Caco-2 (cell line): Measurements from ENCODE around the gene IL34. TPM values are rescaled to one million over a fixed set of nuclear protein-coding genes. Genes with fewer than 3 reads are reported as not detected.
A peak's percentile ranks its signal among the peaks of the same experiment; 100 is the strongest.

ENCODE experiments used
- BruUV-seq: library from RNA; stranded (reverse); fragments of 400-500 nt; replicated peaks from 2 replicates; lab custom pipeline; 2021; lab: Mats Ljungman, UMichigan
- CTCF ChIA-PET: fragments of 300-600 bp; sonication (Branson Sonifier 250); formaldehyde crosslinking; loops from one replicate; lab custom pipeline; 2022; ENCODE audit warnings: antibody characterized with exemption; lab: Charles Lee
- POLR2A ChIA-PET: fragments of 300-600 bp; sonication (Branson Sonifier 250); formaldehyde crosslinking; loops from one replicate; lab custom pipeline; 2022; ENCODE audit warnings: antibody characterized with exemption; lab: Charles Lee
- DNase-seq, 2 experiments: peaks; one replicate each; pipeline versions ENCODE4 v3.0.0 to v3.0.0-alpha.2; 2020 to 2022
- H3K27me3 ChIP-seq: replicated peaks from 2 replicates; pipeline ENCODE4 v1.6.0; 2011; ENCODE audit warnings: low read length; ENCODE audit not compliant: control insufficient read depth, insufficient read depth
- H3K36me3 ChIP-seq: 2 replicates; pipeline ENCODE4 v1.5.1; 2011; ENCODE audit warnings: low read length; ENCODE audit not compliant: control insufficient read depth, insufficient read depth
- H3K4me1 ChIP-seq: fragments of 250-450 bp; sonication (Bioruptor Pico); 2 replicates; pipeline ENCODE4 v1.5.1; 2020; ENCODE audit warnings: mild to moderate bottlenecking
- H3K4me3 ChIP-seq: 2 replicates; pipeline ENCODE4 v1.5.1; 2011; ENCODE audit warnings: low read depth, mild to moderate bottlenecking, control low read depth, low read length
- H3K9me3 ChIP-seq: fragments of 250-450 bp; sonication (Bioruptor Pico); 2 replicates; pipeline ENCODE4 v1.5.1; 2020; ENCODE audit warnings: mild to moderate bottlenecking, moderate library complexity
- H3K27ac Mint-ChIP-seq: one replicate; pipeline ENCODE4 v1.8.0; 2022; ENCODE audit warnings: mixed read lengths; ENCODE audit not compliant: unreplicated experiment
- H3K27me3 Mint-ChIP-seq: one replicate; pipeline ENCODE4 v1.8.0; 2022; ENCODE audit warnings: mixed read lengths; ENCODE audit not compliant: insufficient read depth, unreplicated experiment
- H3K36me3 Mint-ChIP-seq: one replicate; pipeline ENCODE4 v1.8.0; 2022; ENCODE audit warnings: mild to moderate bottlenecking, mixed read lengths; ENCODE audit not compliant: insufficient read depth, unreplicated experiment
- H3K4me1 Mint-ChIP-seq: one replicate; pipeline ENCODE4 v1.8.0; 2022; ENCODE audit warnings: low read depth, mixed read lengths; ENCODE audit not compliant: unreplicated experiment
- H3K4me3 Mint-ChIP-seq: one replicate; pipeline ENCODE4 v1.8.0; 2022; ENCODE audit warnings: mild to moderate bottlenecking, moderate library complexity, mixed read lengths; ENCODE audit not compliant: unreplicated experiment
- H3K9me3 Mint-ChIP-seq: one replicate; pipeline ENCODE4 v1.8.0; 2022; ENCODE audit warnings: mixed read lengths; ENCODE audit not compliant: unreplicated experiment
- intact Hi-C: fragments of 100-400 bp; cut with micrococcal nuclease; formaldehyde crosslinking; loops from one replicate; pipeline ENCODE4 v1.10.0; 2022; ENCODE audit not compliant: unreplicated experiment
- total RNA-seq: library from RNA; stranded (reverse); gene quantifications from 2 replicates; pipeline ENCODE4 v1.2.3, GENCODE V29; 2022
- TF ChIP-seq, protein P1 (sequence below), 2 experiments: fragments of 200-600 bp in 1 of 2; IDR thresholded peaks; 1 replicate in 1 of 2; 2 replicates in 1 of 2; pipeline versions ENCODE4 v1.5.1 to v1.8.0; 2011 to 2022; ENCODE audit warnings: antibody characterized with exemption in 1 of 2, control low read depth in 1 of 2, inconsistent platforms in 1 of 2, low read depth in 1 of 2, low read length in 1 of 2, mild to moderate bottlenecking in 1 of 2, moderate library complexity in 1 of 2; ENCODE audit not compliant: insufficient read depth in 1 of 2, severe bottlenecking in 1 of 2, unreplicated experiment in 1 of 2

IL34 gene
- total RNA-seq, 1 experiment from 2014 or later: 0.50 TPM

DNA sequence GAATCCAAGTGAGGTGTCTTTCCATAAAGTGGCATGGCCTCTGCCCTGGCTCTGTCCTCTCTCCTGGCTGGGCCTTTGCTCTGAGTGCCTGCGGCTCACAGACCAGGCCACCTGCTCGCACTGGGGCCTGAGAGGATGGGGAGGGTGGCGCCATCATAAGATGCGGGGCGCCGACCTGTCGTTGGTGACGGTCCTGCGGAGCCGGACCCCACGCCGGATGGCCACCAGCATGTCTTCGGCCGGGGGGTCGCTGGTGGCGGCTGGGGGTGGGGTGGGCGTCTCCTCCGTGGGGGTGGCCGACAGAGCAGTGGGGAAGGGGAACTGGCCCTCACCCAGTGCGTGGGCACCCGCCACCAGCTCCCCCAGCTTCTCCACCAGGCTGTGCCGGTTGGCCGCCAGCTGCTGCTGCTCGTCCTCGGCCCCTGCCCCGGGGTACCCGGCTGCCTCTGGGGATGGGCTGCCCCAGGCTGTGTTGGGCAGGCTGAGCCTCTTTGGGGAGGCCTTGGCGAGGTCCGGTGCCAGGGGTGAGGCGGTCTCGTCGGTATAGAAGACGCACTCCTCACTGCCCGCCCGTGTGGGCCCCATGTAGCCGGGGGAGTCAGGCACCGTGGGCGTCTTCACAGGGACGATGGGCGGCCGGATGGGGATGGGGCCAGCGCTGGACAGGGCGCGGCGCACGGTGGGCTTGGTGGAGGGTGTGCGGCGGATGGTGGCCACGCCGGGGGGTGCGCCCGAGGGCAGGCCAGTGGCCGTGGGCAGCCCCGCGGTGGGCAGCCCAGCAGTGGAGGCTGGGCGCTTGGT, 17.4 kb downstream of the IL34 start:
- TF ChIP-seq, protein P1, sequence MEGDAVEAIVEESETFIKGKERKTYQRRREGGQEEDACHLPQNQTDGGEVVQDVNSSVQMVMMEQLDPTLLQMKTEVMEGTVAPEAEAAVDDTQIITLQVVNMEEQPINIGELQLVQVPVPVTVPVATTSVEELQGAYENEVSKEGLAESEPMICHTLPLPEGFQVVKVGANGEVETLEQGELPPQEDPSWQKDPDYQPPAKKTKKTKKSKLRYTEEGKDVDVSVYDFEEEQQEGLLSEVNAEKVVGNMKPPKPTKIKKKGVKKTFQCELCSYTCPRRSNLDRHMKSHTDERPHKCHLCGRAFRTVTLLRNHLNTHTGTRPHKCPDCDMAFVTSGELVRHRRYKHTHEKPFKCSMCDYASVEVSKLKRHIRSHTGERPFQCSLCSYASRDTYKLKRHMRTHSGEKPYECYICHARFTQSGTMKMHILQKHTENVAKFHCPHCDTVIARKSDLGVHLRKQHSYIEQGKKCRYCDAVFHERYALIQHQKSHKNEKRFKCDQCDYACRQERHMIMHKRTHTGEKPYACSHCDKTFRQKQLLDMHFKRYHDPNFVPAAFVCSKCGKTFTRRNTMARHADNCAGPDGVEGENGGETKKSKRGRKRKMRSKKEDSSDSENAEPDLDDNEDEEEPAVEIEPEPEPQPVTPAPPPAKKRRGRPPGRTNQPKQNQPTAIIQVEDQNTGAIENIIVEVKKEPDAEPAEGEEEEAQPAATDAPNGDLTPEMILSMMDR (IDR thresholded peaks at IDR 0.05; ENCODE audit: insufficient read depth in 1 of 2, low read depth in 1 of 2, low read length in 1 of 2, severe bottlenecking in 1 of 2, unreplicated experiment in 1 of 2): no peak
- DNase-seq: no peak
- intact Hi-C loops: no loop called here
- Mint-ChIP-seq H3K27me3 (no peaks in the 10 kb centered on the region), H3K36me3 (peaks cover 42% of the 10 kb centered on the region), H3K4me3 (no peak overlapping the region), H3K9me3 (peaks cover 8% of the 10 kb centered on the region), H3K27ac (no peak overlapping the region), H3K4me1 (no peaks in the 10 kb centered on the region)
- BruUV-seq: no TSS peak
- no peak overlapping the region for H3K4me3 ChIP-seq
- 0 out of 2 replicates have a peak, but pooled peaks cover 3% of the 10 kb centered on the region for H3K36me3 ChIP-seq
- no peaks in the 10 kb centered on the region for H3K4me1 ChIP-seq
- no peaks in the 10 kb centered on the region for H3K27me3 ChIP-seq
- CTCF ChIA-PET: no interaction called here
- POLR2A ChIA-PET: no interaction called here
- no peaks in the 10 kb centered on the region for H3K9me3 ChIP-seq

DNA sequence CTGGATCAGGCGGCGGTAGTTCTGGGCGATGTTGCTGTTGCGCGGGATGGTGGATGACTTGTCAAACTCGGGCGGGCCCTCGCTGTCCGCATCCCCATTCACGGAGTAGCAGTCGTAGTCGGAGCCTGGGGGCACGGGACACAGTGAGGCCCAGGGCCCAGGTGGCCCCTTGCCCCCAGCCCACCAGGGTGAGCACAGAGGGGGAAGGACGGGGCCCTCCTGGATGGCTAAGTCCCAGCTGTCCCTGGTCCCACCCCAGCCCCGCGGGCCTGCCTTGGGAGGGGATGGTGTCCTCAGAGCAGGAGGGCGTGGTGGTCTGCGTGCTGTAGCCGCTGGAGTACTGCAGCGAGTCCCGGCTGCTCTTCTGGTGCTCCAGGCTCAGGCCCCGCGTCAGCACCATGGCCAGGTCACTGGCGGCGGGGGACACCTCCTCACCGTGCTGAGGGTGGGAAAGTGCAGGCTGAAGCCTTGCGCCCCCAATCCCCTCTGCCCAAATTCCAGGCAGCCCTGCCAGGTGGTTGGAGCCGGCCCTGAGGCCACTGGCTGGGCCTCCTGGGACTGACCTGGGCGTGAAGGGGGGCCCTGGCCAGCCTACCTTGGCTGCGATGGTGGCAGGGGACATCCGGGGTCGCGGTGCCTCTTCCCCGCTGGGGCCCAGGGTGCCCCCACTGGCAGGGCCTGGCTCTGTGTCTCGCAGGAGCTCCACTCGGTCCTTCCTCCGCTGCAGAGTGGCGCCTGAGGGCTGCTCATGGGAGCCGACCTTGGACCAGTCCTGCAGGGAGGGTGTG, 18.2 kb downstream of the IL34 start:
- no peaks in the 10 kb centered on the region for H3K4me1 ChIP-seq
- Mint-ChIP-seq H3K4me1 (no peaks in the 10 kb centered on the region), H3K36me3 (peaks cover 50% of the 10 kb centered on the region), H3K27ac (no peak overlapping the region), H3K27me3 (no peaks in the 10 kb centered on the region), H3K9me3 (peaks cover 8% of the 10 kb centered on the region), H3K4me3 (no peak overlapping the region)
- TF ChIP-seq, protein P1 (IDR thresholded peaks at IDR 0.05; ENCODE audit: insufficient read depth in 1 of 2, low read depth in 1 of 2, low read length in 1 of 2, severe bottlenecking in 1 of 2, unreplicated experiment in 1 of 2): no peak
- 0 out of 2 replicates have a peak, but pooled peaks cover 3% of the 10 kb centered on the region for H3K36me3 ChIP-seq
- H3K9me3 ChIP-seq: no peaks in the 10 kb centered on the region
- no TSS peak for BruUV-seq
- intact Hi-C loops: no loop called here
- no peak overlapping the region for H3K4me3 ChIP-seq
- DNase-seq: peak in 1 of 2 experiments; percentile 41
- ChIA-PET POLR2A (no interaction called here), CTCF (no interaction called here)
- no peaks in the 10 kb centered on the region for H3K27me3 ChIP-seq

DNA sequence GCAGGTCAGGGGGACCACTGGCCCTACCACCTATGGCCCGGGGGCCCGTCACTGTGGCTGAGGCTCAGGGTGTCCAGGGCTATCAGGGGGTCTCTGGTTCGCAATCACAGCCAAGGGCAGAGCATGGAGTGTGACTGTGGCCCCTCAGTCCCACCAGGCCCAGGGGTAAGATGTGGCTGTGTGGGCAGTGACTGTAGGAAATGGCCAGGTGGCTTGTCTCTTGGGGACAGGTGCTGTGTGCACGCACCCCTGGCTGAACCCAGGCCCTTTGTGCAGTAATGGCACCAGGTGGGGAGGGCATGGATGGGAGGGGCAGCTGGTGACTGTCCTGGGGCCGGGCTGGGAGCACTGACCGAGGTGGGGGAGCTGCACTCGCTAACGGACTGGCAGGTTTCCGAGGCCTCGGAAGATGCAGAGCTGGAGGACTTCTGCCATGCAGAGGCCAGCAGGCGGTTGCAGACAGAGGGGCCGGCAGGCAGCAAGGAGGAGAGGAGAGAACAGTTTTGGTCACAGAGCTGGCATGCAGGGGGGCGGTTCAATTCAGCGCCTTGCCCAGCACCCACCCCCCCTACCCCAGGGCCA, 18.8 kb downstream of the IL34 start:
- no peaks in the 10 kb centered on the region for H3K27me3 ChIP-seq
- H3K4me3 Mint-ChIP-seq: no peak overlapping the region
- H3K36me3 Mint-ChIP-seq: peaks cover 56% of the 10 kb centered on the region
- 0 out of 2 replicates have a peak, but pooled peaks cover 3% of the 10 kb centered on the region for H3K36me3 ChIP-seq
- no TSS peak for BruUV-seq
- ChIA-PET CTCF (no interaction called here), POLR2A (no interaction called here)
- intact Hi-C loops: no loop called here
- peak in 1 of 2 experiments; percentile 38 for DNase-seq
- H3K27me3 Mint-ChIP-seq: no peaks in the 10 kb centered on the region
- TF ChIP-seq, protein P1 (IDR thresholded peaks at IDR 0.05; ENCODE audit: insufficient read depth in 1 of 2, low read depth in 1 of 2, low read length in 1 of 2, severe bottlenecking in 1 of 2, unreplicated experiment in 1 of 2): no peak
- H3K9me3 Mint-ChIP-seq: peaks cover 10% of the 10 kb centered on the region
- H3K27ac Mint-ChIP-seq: no peak overlapping the region
- H3K9me3 ChIP-seq: no peaks in the 10 kb centered on the region
- no peaks in the 10 kb centered on the region for H3K4me1 Mint-ChIP-seq
- no peaks in the 10 kb centered on the region for H3K4me1 ChIP-seq
- H3K4me3 ChIP-seq: no peak overlapping the region
